GM12801 (cell line): ENCODE data around the gene HSPBAP1.

Source experiments
- TF ChIP-seq, protein P1 (sequence below): IDR thresholded peaks from one replicate; pipeline ENCODE4 v1.5.1; 2011; ENCODE audit warnings: control low read depth; ENCODE audit not compliant: insufficient read length; ENCODE audit errors: extremely low read depth

HSPBAP1 gene

DNA sequence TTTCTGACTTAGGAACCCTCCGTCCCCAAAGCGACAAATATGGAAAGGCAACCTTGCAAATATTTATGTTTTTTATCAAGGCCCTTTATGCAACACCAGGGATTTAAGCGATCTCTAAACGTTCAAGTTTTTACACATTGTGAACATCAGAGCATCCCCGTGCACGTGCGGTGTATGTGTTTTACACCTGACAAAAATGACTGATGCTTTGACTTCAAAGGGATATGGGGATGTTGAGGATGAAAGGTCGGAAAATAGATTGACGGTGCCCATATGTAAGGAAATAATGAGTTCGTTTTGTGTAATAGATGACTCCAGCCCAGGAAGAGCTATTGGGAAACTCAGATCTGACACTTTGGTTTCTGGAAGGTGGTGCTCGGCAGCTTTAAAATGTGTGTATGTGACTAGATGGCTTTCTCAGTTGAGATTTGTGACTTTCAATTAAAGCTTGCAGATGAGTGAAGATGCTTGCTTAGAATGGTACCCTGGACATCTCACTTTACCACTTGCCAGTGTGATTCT lies 2.1 kb upstream of the HSPBAP1 start:
- TF ChIP-seq, protein P1, sequence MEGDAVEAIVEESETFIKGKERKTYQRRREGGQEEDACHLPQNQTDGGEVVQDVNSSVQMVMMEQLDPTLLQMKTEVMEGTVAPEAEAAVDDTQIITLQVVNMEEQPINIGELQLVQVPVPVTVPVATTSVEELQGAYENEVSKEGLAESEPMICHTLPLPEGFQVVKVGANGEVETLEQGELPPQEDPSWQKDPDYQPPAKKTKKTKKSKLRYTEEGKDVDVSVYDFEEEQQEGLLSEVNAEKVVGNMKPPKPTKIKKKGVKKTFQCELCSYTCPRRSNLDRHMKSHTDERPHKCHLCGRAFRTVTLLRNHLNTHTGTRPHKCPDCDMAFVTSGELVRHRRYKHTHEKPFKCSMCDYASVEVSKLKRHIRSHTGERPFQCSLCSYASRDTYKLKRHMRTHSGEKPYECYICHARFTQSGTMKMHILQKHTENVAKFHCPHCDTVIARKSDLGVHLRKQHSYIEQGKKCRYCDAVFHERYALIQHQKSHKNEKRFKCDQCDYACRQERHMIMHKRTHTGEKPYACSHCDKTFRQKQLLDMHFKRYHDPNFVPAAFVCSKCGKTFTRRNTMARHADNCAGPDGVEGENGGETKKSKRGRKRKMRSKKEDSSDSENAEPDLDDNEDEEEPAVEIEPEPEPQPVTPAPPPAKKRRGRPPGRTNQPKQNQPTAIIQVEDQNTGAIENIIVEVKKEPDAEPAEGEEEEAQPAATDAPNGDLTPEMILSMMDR = no peak

DNA sequence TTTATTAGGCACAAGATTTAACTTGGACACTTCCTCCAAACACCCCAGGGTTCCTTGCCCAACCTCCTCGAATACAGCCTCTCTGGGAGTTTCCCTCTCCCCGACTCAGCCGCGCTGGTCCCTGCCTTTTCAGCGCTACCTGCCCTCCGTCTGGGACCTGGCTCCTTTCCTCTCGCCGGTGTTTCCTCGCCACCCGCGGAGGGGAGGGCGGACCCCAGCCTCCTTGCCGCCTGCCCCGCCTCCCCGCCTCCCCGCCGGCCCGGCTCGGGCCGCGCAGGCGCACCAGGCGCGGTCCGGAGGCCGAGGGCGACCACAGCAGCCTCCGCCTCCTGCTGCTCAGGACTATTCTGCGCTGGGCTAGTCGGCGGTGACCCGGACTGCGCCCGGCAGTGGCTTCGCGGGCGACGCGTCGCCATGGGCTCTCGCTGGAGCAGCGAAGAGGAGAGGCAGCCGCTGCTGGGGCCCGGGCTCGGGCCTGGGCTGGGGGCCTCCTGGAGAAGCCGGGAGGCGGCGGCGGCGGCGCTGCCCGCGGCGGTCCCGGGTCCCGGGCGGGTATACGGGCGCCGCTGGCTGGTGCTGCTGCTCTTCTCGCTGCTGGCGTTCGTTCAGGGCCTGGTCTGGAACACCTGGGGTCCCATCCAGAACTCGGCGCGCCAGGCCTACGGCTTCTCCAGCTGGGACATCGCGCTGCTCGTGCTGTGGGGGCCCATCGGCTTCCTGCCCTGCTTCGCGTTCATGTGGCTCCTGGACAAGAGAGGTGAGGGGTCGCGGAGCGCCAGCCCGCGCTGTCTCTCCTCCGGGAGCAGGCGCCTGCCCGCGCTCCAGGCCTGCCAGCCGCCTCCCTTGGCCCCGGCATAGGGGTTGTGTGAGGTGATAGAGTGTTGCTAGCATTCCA lies 1.4 kb upstream of the HSPBAP1 start, which contains the start of gene SLC49A4:
Gene SLC49A4 (plus strand): TSS at position 291 of the 895 bp plus-strand sequence. CDS start 124 bp downstream, at position 415.
- TF ChIP-seq, protein P1 = no peak

DNA sequence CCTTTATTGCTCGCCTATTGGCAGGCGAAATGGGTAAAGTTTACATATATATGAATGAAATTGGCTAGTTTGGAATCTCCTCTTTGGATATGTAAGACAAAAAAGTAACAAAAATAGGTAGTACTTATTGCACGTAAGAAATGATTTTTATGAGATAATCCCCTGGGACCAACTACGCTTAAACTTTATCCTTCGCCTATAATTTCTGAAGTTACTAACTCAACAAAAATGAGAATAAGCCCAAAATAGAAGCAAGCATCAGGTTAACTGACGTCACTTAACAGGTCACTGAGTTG lies 800 bp upstream of the HSPBAP1 start:
- TF ChIP-seq, protein P1 = no peak

DNA sequence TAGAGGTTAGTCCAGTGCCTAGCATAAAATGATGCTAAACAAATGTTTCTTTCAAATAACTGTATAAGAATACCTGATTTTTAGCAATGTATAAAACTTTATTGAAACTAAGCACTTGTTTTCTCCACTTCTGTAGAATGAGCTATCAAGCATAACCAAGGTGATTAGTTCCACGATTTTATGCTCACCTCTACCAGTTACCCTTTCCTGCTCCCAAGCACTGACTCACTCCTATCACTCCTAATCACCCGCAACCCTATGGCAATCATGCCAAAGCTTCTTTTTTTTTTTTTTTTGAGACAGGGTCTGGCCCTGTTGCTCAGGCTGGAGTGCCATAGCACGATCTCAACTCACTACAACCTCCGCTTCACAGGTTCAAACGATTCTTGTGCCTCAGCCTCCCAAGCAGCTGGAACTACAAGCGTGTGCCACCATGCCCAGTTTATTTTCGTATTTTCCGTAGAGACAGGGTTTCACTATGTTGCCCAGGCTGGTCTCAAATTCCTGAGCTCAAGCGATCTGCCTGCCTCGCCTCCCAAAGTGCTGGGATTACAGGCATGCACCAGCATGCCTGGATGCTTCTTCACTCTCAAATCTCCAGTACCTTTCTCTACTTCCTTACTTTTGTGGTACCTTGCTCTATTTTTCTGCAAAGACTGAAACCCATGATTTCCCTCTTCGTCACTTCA lies 3.9 kb downstream of the HSPBAP1 start:
- TF ChIP-seq, protein P1 = no peak

DNA sequence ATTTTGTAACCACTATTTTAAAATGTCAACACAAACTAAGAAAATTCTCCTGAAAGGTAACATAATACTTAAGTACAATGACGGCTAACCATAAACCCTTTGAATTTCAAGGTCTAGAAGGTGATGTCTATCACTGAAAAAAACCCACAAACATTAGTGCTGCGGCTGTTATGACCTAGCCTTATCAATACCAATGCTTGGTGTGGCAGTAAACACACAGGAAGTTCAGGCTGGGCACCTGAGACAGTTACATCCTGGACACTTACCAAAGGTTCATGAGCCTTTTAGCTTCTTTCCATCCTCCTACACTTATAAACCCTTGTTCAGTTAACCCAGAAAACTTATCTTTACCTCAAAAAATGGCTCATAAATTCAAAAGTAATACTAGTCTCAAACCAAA lies 5.8 kb downstream of the HSPBAP1 start:
- TF ChIP-seq, protein P1 = no peak

DNA sequence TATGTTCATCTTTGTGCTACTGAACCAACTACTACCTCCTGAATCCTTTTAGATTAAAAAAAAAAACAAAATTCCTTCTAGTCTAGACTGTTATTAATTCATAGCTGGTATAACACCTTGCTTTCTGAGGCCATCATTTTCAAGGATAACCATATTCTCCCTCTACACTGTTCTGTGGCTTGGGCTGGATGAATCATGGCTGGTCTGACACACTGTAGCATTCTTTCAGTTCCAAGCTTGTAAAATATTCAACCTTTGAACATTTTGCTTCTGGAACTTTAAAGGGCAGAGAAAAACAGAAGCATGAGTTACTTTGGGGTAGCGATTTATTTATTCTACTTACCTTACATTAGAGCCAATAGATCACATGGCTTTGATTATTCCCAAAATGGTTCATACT lies 7.6 kb downstream of the HSPBAP1 start:
- TF ChIP-seq, protein P1 = no peak

DNA sequence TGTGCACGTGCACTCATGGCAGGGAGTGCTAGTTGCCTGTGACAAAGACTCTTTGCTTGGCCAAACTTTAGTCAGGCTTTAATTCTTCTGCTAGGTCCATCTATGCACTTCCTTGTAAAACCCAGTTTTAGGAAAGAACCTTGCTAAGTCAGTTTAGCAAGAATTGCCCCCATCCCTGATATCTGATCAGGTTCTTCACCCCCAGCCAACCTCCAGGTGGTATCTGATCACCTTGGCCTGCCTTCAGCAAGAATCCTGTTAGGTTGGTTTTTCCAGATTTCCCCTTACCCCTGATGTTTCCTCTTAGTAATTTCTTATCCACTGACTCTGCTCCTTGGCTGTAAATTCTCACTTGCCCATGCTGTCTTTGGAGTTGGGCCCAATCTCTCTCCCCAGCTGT lies 8.4 kb downstream of the HSPBAP1 start:
- TF ChIP-seq, protein P1 = no peak
